CD14-positive monocyte (primary cell): Measurements from ENCODE around the gene BFSP2. TPM values are rescaled to one million over a fixed set of nuclear protein-coding genes. Genes with fewer than 3 reads are reported as not detected.
A peak's percentile ranks its signal among the peaks of the same experiment; 100 is the strongest.
"Not testable (repeated sequence)": the region's sequence is repeated elsewhere in the genome, so short reads cannot be mapped to it uniquely, and the experiment has no call there.

Source experiments
- DNase-seq, 3 donors: peaks; one replicate each; pipeline ENCODE4 v3.0.0-alpha.2; 2011 to 2022
- H2AFZ ChIP-seq: 2 replicates; pipeline ENCODE4 v1.6.0; 2012; ENCODE audit warnings: mild to moderate bottlenecking, low read depth, low read length, inconsistent platforms; ENCODE audit not compliant: insufficient read depth, poor library complexity, severe bottlenecking
- H3K27ac ChIP-seq, 2 donors: 1 replicate in 1 of 2; 2 replicates in 1 of 2; pipeline ENCODE4 v1.5.1; 2012 to 2013; ENCODE audit warnings: low read length in 2 of 2, control low read depth in 1 of 2, inconsistent platforms in 1 of 2, low read depth in 1 of 2, mild to moderate bottlenecking in 1 of 2
- H3K27me3 ChIP-seq, 2 donors: one replicate each; pipeline versions ENCODE4 v1.6.0 to v1.6.1; 2011 to 2013; ENCODE audit warnings: low read length in 2 of 2; ENCODE audit not compliant: control insufficient read depth in 2 of 2, insufficient read depth in 2 of 2
- H3K36me3 ChIP-seq, 2 donors: replicated peaks in 1 of 2; 1 replicate in 1 of 2; 2 replicates in 1 of 2; pipeline versions ENCODE4 v1.5.1 to v1.6.1; 2012 to 2013; ENCODE audit warnings: low read length in 2 of 2, control low read depth in 1 of 2, inconsistent platforms in 1 of 2, mild to moderate bottlenecking in 1 of 2; ENCODE audit not compliant: insufficient read depth in 2 of 2, control insufficient read depth in 1 of 2
- H3K4me1 ChIP-seq, 2 donors: 1 replicate in 1 of 2; 2 replicates in 1 of 2; pipeline versions ENCODE4 v1.5.1 to v1.6.1; 2012 to 2013; ENCODE audit warnings: low read length in 2 of 2, control low read depth in 1 of 2, inconsistent platforms in 1 of 2, mild to moderate bottlenecking in 1 of 2, moderate library complexity in 1 of 2; ENCODE audit not compliant: insufficient read depth in 2 of 2, control insufficient read depth in 1 of 2
- H3K4me2 ChIP-seq: replicated peaks from 2 replicates; pipeline ENCODE3; 2012; ENCODE audit warnings: low read length, moderate library complexity, mild to moderate bottlenecking; ENCODE audit not compliant: poor library complexity, severe bottlenecking; ENCODE audit errors: extremely low read depth
- H3K4me3 ChIP-seq, 3 experiments: fragments of 200-600 bp in 1 of 3; sonication (generic) in 1 of 3; replicated peaks in 1 of 3; 1 replicate in 2 of 3; 2 replicates in 1 of 3; pipeline ENCODE4 v1.5.1; 2011 to 2013; ENCODE audit warnings: low read length in 3 of 3, mild to moderate bottlenecking in 3 of 3, control low read depth in 2 of 3, low read depth in 2 of 3, inconsistent platforms in 1 of 3, moderate library complexity in 1 of 3
- H3K79me2 ChIP-seq: 2 replicates; pipeline ENCODE4 v1.6.0; 2012; ENCODE audit warnings: mild to moderate bottlenecking, control low read depth, inconsistent platforms, low read length, moderate library complexity; ENCODE audit not compliant: insufficient read depth
- H3K9ac ChIP-seq: 2 replicates; pipeline ENCODE4 v1.6.0; 2017; ENCODE audit warnings: low read length, mild to moderate bottlenecking; ENCODE audit not compliant: insufficient read depth, poor library complexity, severe bottlenecking
- H3K9me3 ChIP-seq, 2 donors: replicated peaks in 1 of 2; 1 replicate in 1 of 2; 2 replicates in 1 of 2; pipeline versions ENCODE4 v1.5.1 to v1.6.1; 2012 to 2013; ENCODE audit warnings: low read length in 2 of 2, control low read depth in 1 of 2; ENCODE audit not compliant: control insufficient read depth in 1 of 2, insufficient read depth in 1 of 2
- H4K20me1 ChIP-seq: 2 replicates; pipeline ENCODE4 v1.6.0; 2012; ENCODE audit warnings: mild to moderate bottlenecking, low read length, control low read depth, moderate library complexity; ENCODE audit not compliant: insufficient read depth
- H3K27ac Mint-ChIP-seq, 7 donors: one replicate each; pipeline ENCODE4 v1.8.0; 2020; ENCODE audit warnings: mild to moderate bottlenecking in 7 of 7, mixed read lengths in 7 of 7, moderate library complexity in 6 of 7, inconsistent platforms in 2 of 7
- H3K27me3 Mint-ChIP-seq, 3 donors: one replicate each; pipeline ENCODE4 v1.8.0; 2021 to 2022; ENCODE audit warnings: low read depth in 3 of 3, mild to moderate bottlenecking in 3 of 3, mixed read lengths in 3 of 3, moderate library complexity in 3 of 3, inconsistent platforms in 1 of 3
- H3K36me3 Mint-ChIP-seq, 2 donors: one replicate each; pipeline ENCODE4 v1.8.0; 2020; ENCODE audit warnings: mixed read lengths in 2 of 2, inconsistent platforms in 1 of 2, mild to moderate bottlenecking in 1 of 2
- H3K4me1 Mint-ChIP-seq: one replicate; pipeline ENCODE4 v1.8.0; 2020; ENCODE audit warnings: mild to moderate bottlenecking, mixed read lengths
- H3K4me3 Mint-ChIP-seq, 2 donors: one replicate each; pipeline ENCODE4 v1.8.0; 2020; ENCODE audit warnings: mild to moderate bottlenecking in 2 of 2, mixed read lengths in 2 of 2, moderate library complexity in 1 of 2
- H3K9me3 Mint-ChIP-seq, 7 donors: one replicate each; pipeline ENCODE4 v1.8.0; 2020 to 2022; ENCODE audit warnings: mixed read lengths in 7 of 7, mild to moderate bottlenecking in 6 of 7, moderate library complexity in 6 of 7, inconsistent platforms in 2 of 7
- CTCF ChIP-seq: fragments of 200-600 bp; IDR thresholded peaks from one replicate; pipeline ENCODE4 v1.8.0; 2022; ENCODE audit warnings: antibody characterized with exemption, mild to moderate bottlenecking
- WGBS: methylation state at CpG from one replicate; pipeline ENCODE4 v1.1.5; 2013; ENCODE audit warnings: missing lambda C conversion rate; ENCODE audit not compliant: insufficient coverage; 5-methylcytosine and 5-hydroxymethylcytosine counted together
- intact Hi-C, 2 donors: fragments of 100-400 bp; cut with micrococcal nuclease; formaldehyde crosslinking; loops; one replicate each; pipeline versions ENCODE4 v1.15.0 to v1.15.1; 2023
- polyA plus RNA-seq, 3 donors: library from polyadenylated mRNA; depleted of rRNA in 1 of 3; unstranded in 2 of 3; stranded (reverse) in 1 of 3; fragments of 300-500 nt in 2 of 3; fragments of >200 nt in 1 of 3; fragmentation: Illumina TruSeq in 2 of 3; gene quantifications; 1 replicate in 2 of 3; 2 replicates in 1 of 3; pipeline ENCODE4 v1.2.3, GENCODE V29; 2012 to 2021

The BFSP2 gene
- polyA plus RNA-seq, 3 donors = not detected

- Mint-ChIP-seq H3K27me3 (peaks cover 0 to 2% (median 0%) of the 10 kb centered on the region in 3 donors), H3K9me3 (no peaks in the 10 kb centered on the region), H3K36me3 (no peaks in the 10 kb centered on the region), H3K4me3 (no peak overlapping the region), H3K27ac (no peak overlapping the region), H3K4me1 (no peaks in the 10 kb centered on the region)
- H2AFZ ChIP-seq = peak overlapping the region; percentile 43
- DNase-seq = peak in 1 of 3 donors; percentile 16
- no peaks in the 10 kb centered on the region for H4K20me1 ChIP-seq
- no peaks in the 10 kb centered on the region for H3K4me1 ChIP-seq
- no peaks in the 10 kb centered on the region for H3K9me3 ChIP-seq
- intact Hi-C loops = no loop called here
- H3K4me2 ChIP-seq = no peak overlapping the region
- H3K79me2 ChIP-seq = no peaks in the 10 kb centered on the region
- no peak overlapping the region for H3K27ac ChIP-seq
- TF ChIP-seq CTCF = peak; percentile 38
- 93% methylated on average over 2 of the region's 6 CpGs for WGBS
- H3K36me3 ChIP-seq = no peaks in the 10 kb centered on the region
- H3K27me3 ChIP-seq = no peaks in the 10 kb centered on the region
- no peak overlapping the region for H3K4me3 ChIP-seq
- no peak overlapping the region for H3K9ac ChIP-seq
Measured at GRCh38 chr3:133494469-133494868, 94.6 kb downstream of the BFSP2 start.

- Mint-ChIP-seq H3K27ac (peak overlapping the region in 2 of 7 donors; percentile 26 to 31), H3K4me1 (peaks cover 19% of the 10 kb centered on the region)
- H3K4me2 ChIP-seq, H3K4me3 Mint-ChIP-seq, H4K20me1 ChIP-seq, H3K27me3 ChIP-seq, H3K79me2 ChIP-seq, H2AFZ ChIP-seq, H3K9ac ChIP-seq, H3K4me3 ChIP-seq, H3K9me3 Mint-ChIP-seq, DNase-seq, intact Hi-C loops, H3K36me3 ChIP-seq, H3K27ac ChIP-seq, H3K27me3 Mint-ChIP-seq, H3K9me3 ChIP-seq, H3K36me3 Mint-ChIP-seq: not testable (repeated sequence)
- WGBS = no CpG with 5 or more reads among the region's 2 CpGs
- peaks cover 14 to 20% of the 10 kb centered on the region in 2 donors for H3K4me1 ChIP-seq
Measured at GRCh38 chr3:133502542-133502941, 102.7 kb downstream of the BFSP2 start.
